ENCODE data around the gene UBN2.

The UBN2 gene

GRCh38 chr7:139254281-139254680 is 23.2 kb downstream of the UBN2 start:
- no CpG with 5 or more reads among the region's 6 CpGs for WGBS (ENCODE audit: insufficient coverage, insufficient read length)
- DNase-seq (ENCODE audit: low read depth, low spot score), result no peak
- H3K4me3 ChIP-seq (ENCODE audit: low read length), result no peak overlapping the region
- peaks cover 2% of the 10 kb centered on the region; the same call in 1 of the 2 replicates for H3K36me3 ChIP-seq (ENCODE audit: control insufficient read depth, insufficient read depth, low read length)
- H3K4me1 ChIP-seq (ENCODE audit: control insufficient read depth, insufficient read depth, low read length), result no peaks in the 10 kb centered on the region
- H3K27me3 ChIP-seq (ENCODE audit: control insufficient read depth, insufficient read depth, low read length), result no peaks in the 10 kb centered on the region
- no peaks in the 10 kb centered on the region for H3K9me3 ChIP-seq (ENCODE audit: control insufficient read depth, insufficient read depth, low read length)
- no peak overlapping the region for H3K27ac ChIP-seq (ENCODE audit: low read length)

- H3K27ac ChIP-seq (ENCODE audit: low read length), result no peak overlapping the region
- no peaks in the 10 kb centered on the region for H3K27me3 ChIP-seq (ENCODE audit: control insufficient read depth, insufficient read depth, low read length)
- DNase-seq (ENCODE audit: low read depth, low spot score), result no peak
- WGBS (ENCODE audit: insufficient coverage, insufficient read length), result no CpG with 5 or more reads among the region's 4 CpGs
- H3K4me3 ChIP-seq (ENCODE audit: low read length), result no peak overlapping the region
- no peaks in the 10 kb centered on the region for H3K4me1 ChIP-seq (ENCODE audit: control insufficient read depth, insufficient read depth, low read length)
- H3K36me3 ChIP-seq (ENCODE audit: control insufficient read depth, insufficient read depth, low read length), result peaks cover 2% of the 10 kb centered on the region; the same call in 1 of the 2 replicates
- H3K9me3 ChIP-seq (ENCODE audit: control insufficient read depth, insufficient read depth, low read length), result no peaks in the 10 kb centered on the region
Measured at GRCh38 chr7:139254728-139255127, 23.7 kb downstream of the UBN2 start.

- Histone ChIP-seq H3K4me1 (ENCODE audit: control insufficient read depth, insufficient read depth, low read length) (no peaks in the 10 kb centered on the region), H3K9me3 (ENCODE audit: control insufficient read depth, insufficient read depth, low read length) (no peaks in the 10 kb centered on the region), H3K27me3 (ENCODE audit: control insufficient read depth, insufficient read depth, low read length) (no peaks in the 10 kb centered on the region), H3K4me3 (ENCODE audit: low read length) (no peak overlapping the region), H3K36me3 (ENCODE audit: control insufficient read depth, insufficient read depth, low read length) (peaks cover 2% of the 10 kb centered on the region; the same call in 1 of the 2 replicates), H3K27ac (ENCODE audit: low read length) (no peak overlapping the region)
- 100% methylated on average over 1 of the region's 4 CpGs for WGBS (ENCODE audit: insufficient coverage, insufficient read length)
- DNase-seq (ENCODE audit: low read depth, low spot score), result no peak
Measured at GRCh38 chr7:139255290-139255689, 24.3 kb downstream of the UBN2 start.

DNA sequence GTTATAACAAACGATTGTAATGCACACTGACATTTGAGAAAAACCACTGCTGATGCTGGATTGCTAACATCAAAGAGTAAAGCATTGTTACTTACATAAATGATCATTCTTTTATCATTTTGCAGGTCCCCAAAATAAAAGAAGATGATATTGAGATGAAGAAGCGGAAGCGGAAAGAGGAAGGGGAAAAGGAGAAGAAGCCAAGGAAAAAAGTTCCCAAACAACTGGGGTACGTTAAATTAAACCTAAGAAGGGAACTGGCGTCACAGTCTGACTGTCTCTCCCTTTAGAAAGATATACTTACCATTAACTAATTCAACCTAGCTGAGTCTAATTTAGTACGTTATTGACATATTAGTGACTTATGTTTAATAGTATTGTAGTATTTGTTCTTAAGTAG is 28.1 kb downstream of the UBN2 start:
- no peak for DNase-seq (ENCODE audit: low read depth, low spot score)
- peaks cover 7% of the 10 kb centered on the region; the same call in 1 of the 2 replicates for H3K36me3 ChIP-seq (ENCODE audit: control insufficient read depth, insufficient read depth, low read length)
- H3K9me3 ChIP-seq (ENCODE audit: control insufficient read depth, insufficient read depth, low read length), result no peaks in the 10 kb centered on the region
- no peak overlapping the region for H3K27ac ChIP-seq (ENCODE audit: low read length)
- H3K4me1 ChIP-seq (ENCODE audit: control insufficient read depth, insufficient read depth, low read length), result no peaks in the 10 kb centered on the region
- H3K27me3 ChIP-seq (ENCODE audit: control insufficient read depth, insufficient read depth, low read length), result no peaks in the 10 kb centered on the region
- H3K4me3 ChIP-seq (ENCODE audit: low read length), result no peak overlapping the region
- no CpG with 5 or more reads among the region's 6 CpGs for WGBS (ENCODE audit: insufficient coverage, insufficient read length)

DNA sequence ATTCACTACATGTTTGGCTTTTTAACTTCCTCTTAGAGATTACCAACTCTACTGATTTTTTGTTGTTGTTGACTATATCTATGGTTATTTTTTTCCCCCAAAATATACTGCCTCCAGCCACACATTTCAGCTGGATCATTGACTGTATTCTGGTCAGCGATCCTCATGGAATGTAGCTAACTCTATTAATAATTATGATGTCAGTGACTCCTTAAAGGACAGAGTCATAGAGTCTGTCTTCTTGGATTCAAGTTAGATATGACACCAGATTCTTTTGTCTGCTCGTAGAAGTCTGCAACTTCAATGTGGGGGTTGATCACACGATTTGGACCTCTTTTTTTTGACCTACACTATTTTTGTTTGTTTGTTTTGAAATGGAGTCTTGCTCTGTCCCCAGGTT is 33.2 kb downstream of the UBN2 start:
- H3K27me3 ChIP-seq (ENCODE audit: control insufficient read depth, insufficient read depth, low read length), result no peaks in the 10 kb centered on the region
- no CpG with 5 or more reads among the region's 3 CpGs for WGBS (ENCODE audit: insufficient coverage, insufficient read length)
- peaks cover 6% of the 10 kb centered on the region; the same call in 1 of the 2 replicates for H3K36me3 ChIP-seq (ENCODE audit: control insufficient read depth, insufficient read depth, low read length)
- no peak for DNase-seq (ENCODE audit: low read depth, low spot score)
- no peaks in the 10 kb centered on the region for H3K9me3 ChIP-seq (ENCODE audit: control insufficient read depth, insufficient read depth, low read length)
- no peaks in the 10 kb centered on the region for H3K4me1 ChIP-seq (ENCODE audit: control insufficient read depth, insufficient read depth, low read length)
- H3K27ac ChIP-seq (ENCODE audit: low read length), result no peak overlapping the region
- no peak overlapping the region for H3K4me3 ChIP-seq (ENCODE audit: low read length)

DNA sequence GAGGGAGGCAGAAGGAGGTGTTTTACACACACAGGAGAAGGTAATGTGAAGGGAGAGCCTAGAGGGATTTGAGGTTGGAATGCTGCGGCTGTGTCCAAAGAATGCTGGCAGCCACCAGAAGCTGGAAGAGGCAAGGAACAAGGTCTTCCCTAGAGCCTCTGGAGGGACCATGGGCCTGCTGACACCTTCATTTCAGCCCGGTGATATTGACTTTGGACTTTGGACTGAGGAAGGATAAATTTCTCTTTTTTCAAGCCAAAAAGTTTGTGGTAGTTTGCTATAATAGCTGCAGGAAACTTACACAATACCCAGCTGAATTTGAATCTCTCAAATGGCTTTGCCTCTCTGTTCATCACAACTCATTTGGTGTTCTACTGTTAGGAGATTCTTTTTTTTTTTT is 34.6 kb downstream of the UBN2 start:
- Histone ChIP-seq H3K4me3 (ENCODE audit: low read length) (no peak overlapping the region), H3K27ac (ENCODE audit: low read length) (no peak overlapping the region), H3K4me1 (ENCODE audit: control insufficient read depth, insufficient read depth, low read length) (no peaks in the 10 kb centered on the region), H3K27me3 (ENCODE audit: control insufficient read depth, insufficient read depth, low read length) (no peaks in the 10 kb centered on the region), H3K9me3 (ENCODE audit: control insufficient read depth, insufficient read depth, low read length) (no peaks in the 10 kb centered on the region), H3K36me3 (ENCODE audit: control insufficient read depth, insufficient read depth, low read length) (peaks cover 7% of the 10 kb centered on the region; the same call in 1 of the 2 replicates)
- no CpG with 5 or more reads among the region's 2 CpGs for WGBS (ENCODE audit: insufficient coverage, insufficient read length)
- DNase-seq (ENCODE audit: low read depth, low spot score), result no peak

- DNase-seq (ENCODE audit: low read depth, low spot score), result no peak
- Histone ChIP-seq H3K27me3 (ENCODE audit: control insufficient read depth, insufficient read depth, low read length) (no peaks in the 10 kb centered on the region), H3K9me3 (ENCODE audit: control insufficient read depth, insufficient read depth, low read length) (no peaks in the 10 kb centered on the region), H3K27ac (ENCODE audit: low read length) (no peak overlapping the region), H3K4me1 (ENCODE audit: control insufficient read depth, insufficient read depth, low read length) (no peaks in the 10 kb centered on the region), H3K4me3 (ENCODE audit: low read length) (no peak overlapping the region), H3K36me3 (ENCODE audit: control insufficient read depth, insufficient read depth, low read length) (peaks cover 2% of the 10 kb centered on the region; the same call in 1 of the 2 replicates)
- WGBS (ENCODE audit: insufficient coverage, insufficient read length), result 100% methylated on average over 1 of the region's 17 CpGs
Measured at GRCh38 chr7:139271718-139272628, 40.9 kb downstream of the UBN2 start.

DNA sequence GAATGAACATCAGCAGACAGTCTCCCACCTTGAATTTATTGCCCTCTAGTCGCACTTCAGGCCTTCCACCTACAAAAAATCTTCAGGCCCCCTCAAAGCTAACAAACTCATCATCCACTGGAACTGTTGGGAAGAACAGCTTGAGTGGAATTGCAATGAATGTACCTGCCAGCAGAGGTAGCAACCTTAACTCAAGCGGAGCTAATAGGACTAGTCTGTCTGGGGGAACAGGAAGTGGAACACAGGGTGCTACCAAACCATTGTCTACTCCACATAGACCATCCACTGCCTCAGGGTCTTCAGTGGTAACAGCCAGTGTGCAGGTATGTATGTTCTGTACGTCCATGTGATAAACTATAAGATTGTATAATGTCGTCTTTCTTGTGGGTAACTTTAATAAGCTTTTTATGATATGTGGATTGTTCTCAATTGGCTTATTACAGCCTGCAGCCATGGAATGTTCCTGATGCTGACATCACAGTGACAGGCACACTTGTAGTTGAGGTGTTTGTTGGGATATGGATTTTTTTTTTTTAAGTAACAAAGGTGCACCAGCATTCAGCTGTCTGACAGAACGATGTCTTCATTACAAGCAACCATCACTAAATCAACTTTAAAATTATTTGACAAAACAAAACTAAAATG is 53.3 kb downstream of the UBN2 start:
- H3K4me3 ChIP-seq (ENCODE audit: low read length), result no peak overlapping the region
- H3K27me3 ChIP-seq (ENCODE audit: control insufficient read depth, insufficient read depth, low read length), result no peaks in the 10 kb centered on the region
- H3K4me1 ChIP-seq (ENCODE audit: control insufficient read depth, insufficient read depth, low read length), result no peaks in the 10 kb centered on the region
- H3K27ac ChIP-seq (ENCODE audit: low read length), result no peak overlapping the region
- peaks cover 16% of the 10 kb centered on the region for H3K36me3 ChIP-seq (ENCODE audit: control insufficient read depth, insufficient read depth, low read length)
- DNase-seq (ENCODE audit: low read depth, low spot score), result no peak
- WGBS (ENCODE audit: insufficient coverage, insufficient read length), result no CpG with 5 or more reads among the region's 5 CpGs
- no peaks in the 10 kb centered on the region for H3K9me3 ChIP-seq (ENCODE audit: control insufficient read depth, insufficient read depth, low read length)

DNA sequence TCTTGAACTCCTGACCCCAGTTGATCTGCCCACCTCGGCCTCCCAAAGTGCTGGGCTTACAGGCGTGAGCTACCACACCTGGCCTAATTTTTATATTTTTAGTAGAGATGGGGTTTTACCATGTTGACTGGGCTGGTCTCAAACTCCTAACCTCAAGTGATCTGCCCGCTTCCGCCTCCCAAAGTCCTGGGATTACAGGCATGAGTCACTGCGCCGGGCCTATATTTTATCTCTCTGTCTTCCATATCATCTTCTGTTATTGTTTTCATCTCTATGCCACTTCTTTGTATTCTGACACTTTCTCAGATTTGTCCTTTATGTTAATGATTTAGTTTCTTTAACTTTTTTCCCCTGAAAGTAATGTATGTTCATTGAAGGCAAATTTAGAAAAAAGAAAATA is 55.1 kb downstream of the UBN2 start:
- Histone ChIP-seq H3K27ac (ENCODE audit: low read length) (no peak overlapping the region), H3K36me3 (ENCODE audit: control insufficient read depth, insufficient read depth, low read length) (peaks cover 16% of the 10 kb centered on the region), H3K27me3 (ENCODE audit: control insufficient read depth, insufficient read depth, low read length) (no peaks in the 10 kb centered on the region), H3K9me3 (ENCODE audit: control insufficient read depth, insufficient read depth, low read length) (no peaks in the 10 kb centered on the region), H3K4me1 (ENCODE audit: control insufficient read depth, insufficient read depth, low read length) (no peaks in the 10 kb centered on the region), H3K4me3 (ENCODE audit: low read length) (no peak overlapping the region)
- WGBS (ENCODE audit: insufficient coverage, insufficient read length), result no CpG with 5 or more reads among the region's 6 CpGs
- DNase-seq (ENCODE audit: low read depth, low spot score), result no peak

GRCh38 chr7:139292821-139293220 is 61.8 kb downstream of the UBN2 start:
- no peaks in the 10 kb centered on the region for H3K9me3 ChIP-seq (ENCODE audit: control insufficient read depth, insufficient read depth, low read length)

More at GRCh38 chr7:139292821-139293220, 61.8 kb downstream of the UBN2 start:
- 100% methylated on average over 2 of the region's 7 CpGs for WGBS (ENCODE audit: insufficient coverage, insufficient read length)
- no peak overlapping the region for H3K27ac ChIP-seq (ENCODE audit: low read length)
- H3K36me3 ChIP-seq (ENCODE audit: control insufficient read depth, insufficient read depth, low read length), result peaks cover 3% of the 10 kb centered on the region; the same call in 1 of the 2 replicates
- no peaks in the 10 kb centered on the region for H3K27me3 ChIP-seq (ENCODE audit: control insufficient read depth, insufficient read depth, low read length)
- no peaks in the 10 kb centered on the region for H3K4me1 ChIP-seq (ENCODE audit: control insufficient read depth, insufficient read depth, low read length)
- DNase-seq (ENCODE audit: low read depth, low spot score), result no peak
- no peak overlapping the region for H3K4me3 ChIP-seq (ENCODE audit: low read length)

Measured in iPS DF 6.9 (cell line).